LNCAP (cell line): ENCODE results near the gene SMOC2.

Experiments used
- CTCF ChIP-seq: fragments of 450-650 bp; IDR thresholded peaks from 2 replicates; pipeline ENCODE4 v1.5.1; 2017; ENCODE audit warnings: mild to moderate bottlenecking

Gene SMOC2

GRCh38 chr6:168712993-168713392 lies 272.0 kb downstream of the SMOC2 start:
- no peak for TF ChIP-seq CTCF

GRCh38 chr6:168713839-168714238 lies 272.9 kb downstream of the SMOC2 start:
- TF ChIP-seq CTCF: peak; percentile 55

GRCh38 chr6:168714547-168715260 lies 273.7 kb downstream of the SMOC2 start:
- TF ChIP-seq CTCF: no peak

- TF ChIP-seq CTCF: no peak
Measured at GRCh38 chr6:168715643-168716481, 274.9 kb downstream of the SMOC2 start.

- no peak for TF ChIP-seq CTCF
Measured at GRCh38 chr6:168716581-168716980, 275.6 kb downstream of the SMOC2 start.

GRCh38 chr6:168717491-168717890 lies 276.5 kb downstream of the SMOC2 start:
- no peak for TF ChIP-seq CTCF
